ENCODE data around the gene NEK7.

DNA sequence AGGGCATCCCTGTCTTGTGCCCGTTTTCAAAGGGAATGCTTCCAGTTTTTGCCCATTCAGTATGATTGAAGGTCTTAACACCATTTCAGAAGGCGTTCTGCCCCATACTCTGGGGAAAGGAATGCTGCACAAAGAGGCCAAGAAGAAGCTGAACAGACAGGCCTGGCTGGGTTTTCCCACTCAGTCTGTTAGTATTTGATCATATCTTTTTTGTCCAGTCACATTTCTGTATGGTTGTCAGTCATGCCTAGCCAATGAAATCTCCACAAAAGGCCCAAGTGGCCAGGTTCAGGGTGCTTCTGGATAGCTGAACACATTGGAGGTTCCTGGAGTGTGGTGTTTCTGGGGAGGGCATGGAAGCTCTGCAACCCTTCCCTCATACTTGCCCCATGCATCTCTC lies 72.1 kb downstream of the NEK7 start:
- TF ChIP-seq EZH2 (IDR thresholded peaks at IDR 0.05; ENCODE audit: insufficient read depth, poor library complexity, severe bottlenecking), result no peak
- TF ChIP-seq EZH2phosphoT487 (IDR thresholded peaks at IDR 0.05; ENCODE audit: insufficient read depth, low read depth), result no peak

Data from GM23248 (cell line).